Muscle of back (tissue), 11 donors: ENCODE measurements around the gene CORO6. TPM values are rescaled to one million over a fixed set of nuclear protein-coding genes. Genes with fewer than 3 reads are reported as not detected.

ENCODE experiments used
- DNase-seq, 3 donors: peaks; one replicate each; pipeline versions ENCODE4 v3.0.0 to v3.0.0-alpha.2; 2013
- polyA plus RNA-seq, 10 donors: library from polyadenylated mRNA; unstranded; fragments of 120-200 nt; gene quantifications; one replicate each; pipeline ENCODE4 v1.2.1, GENCODE V29; 2013; ENCODE audit not compliant: insufficient read length in 10 of 10

The CORO6 gene
- polyA plus RNA-seq, 10 donors = 50.4 to 81.0 (median 73.1) TPM

DNA sequence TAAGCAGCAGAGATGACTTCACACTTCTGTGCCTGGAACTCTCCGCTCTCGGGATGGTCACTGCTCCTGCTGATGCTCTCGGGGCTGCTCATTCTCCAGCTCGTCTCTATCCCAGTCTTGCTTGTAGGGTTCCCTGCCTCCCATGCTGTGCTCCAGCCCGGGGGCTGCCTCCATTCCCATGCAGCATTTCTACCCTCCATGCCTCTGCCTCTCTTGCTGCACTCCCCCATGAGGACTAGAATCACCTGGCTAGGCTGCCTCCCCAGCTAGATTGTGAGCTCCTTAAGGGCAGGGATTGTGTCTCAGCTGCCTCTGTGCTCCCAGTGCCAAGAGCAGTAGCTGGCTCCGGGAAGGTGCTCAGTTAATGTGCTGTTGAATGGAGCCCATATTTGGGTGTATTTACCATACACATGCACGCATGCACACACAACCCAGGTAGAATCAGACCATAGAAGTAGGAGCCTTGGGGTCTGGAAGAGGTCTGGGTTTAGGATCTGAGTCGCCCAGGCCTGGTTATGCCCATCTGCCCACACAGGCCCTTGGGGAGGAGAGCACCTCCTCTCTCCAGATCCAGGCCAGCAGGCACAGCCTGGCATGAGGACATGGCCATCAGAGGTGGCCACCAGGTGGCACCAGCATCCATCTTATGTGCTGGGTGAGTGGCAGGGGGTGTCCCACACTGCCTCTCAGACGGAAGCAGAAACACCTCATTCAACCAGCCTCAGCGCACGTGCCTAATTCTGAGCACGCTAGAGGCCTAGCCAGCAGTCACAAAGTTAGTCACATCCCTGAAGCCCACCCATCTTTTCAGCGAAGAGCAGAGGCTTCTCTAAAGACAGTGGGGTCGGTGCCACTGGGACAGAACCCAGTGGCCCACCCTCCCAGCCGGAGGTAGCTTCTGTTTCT lies 42.6 kb downstream of the CORO6 start:
- peak; percentile 70 to 86 (median 81) for DNase-seq

DNA sequence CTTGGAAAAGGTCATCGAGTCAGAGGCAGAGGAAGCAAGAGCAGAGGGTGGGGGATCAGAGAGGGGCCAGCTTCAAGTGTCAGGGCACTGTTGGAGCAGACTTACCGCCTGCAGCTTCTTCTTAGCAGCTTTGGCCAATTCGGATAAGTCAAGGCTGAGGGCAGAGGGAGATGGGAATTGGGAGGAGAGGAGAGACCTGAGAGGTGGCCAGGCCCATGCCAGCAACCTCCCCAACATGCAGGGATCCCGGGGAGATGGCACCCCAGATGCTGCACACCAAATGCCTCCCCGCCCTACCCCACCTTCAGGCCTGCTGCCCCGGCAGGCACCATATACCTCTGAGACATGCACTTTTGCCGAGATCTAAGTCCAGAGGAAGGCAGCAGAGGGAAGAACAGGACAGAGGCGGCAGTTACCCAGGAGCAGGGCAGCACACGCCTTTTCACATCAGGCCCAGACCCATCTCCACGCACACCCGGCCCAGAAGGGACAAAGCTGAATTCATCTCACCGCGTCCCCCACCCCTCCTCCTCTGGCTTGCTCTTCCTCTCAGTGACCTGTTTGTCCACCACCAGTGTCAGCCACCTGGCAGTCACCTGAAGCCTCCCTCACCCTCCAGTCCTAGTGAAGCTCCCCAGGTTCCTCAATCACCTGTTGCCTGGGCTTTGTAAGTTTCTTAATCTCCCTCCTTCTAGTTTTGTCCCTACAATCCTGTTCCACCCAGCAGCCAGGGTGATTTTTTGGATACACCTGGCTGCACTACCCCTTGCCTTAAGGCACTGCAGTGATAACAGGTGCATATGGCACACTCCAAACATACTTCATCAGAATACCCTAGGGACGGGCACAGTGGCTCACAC lies 43.9 kb downstream of the CORO6 start:
- no peak for DNase-seq

DNA sequence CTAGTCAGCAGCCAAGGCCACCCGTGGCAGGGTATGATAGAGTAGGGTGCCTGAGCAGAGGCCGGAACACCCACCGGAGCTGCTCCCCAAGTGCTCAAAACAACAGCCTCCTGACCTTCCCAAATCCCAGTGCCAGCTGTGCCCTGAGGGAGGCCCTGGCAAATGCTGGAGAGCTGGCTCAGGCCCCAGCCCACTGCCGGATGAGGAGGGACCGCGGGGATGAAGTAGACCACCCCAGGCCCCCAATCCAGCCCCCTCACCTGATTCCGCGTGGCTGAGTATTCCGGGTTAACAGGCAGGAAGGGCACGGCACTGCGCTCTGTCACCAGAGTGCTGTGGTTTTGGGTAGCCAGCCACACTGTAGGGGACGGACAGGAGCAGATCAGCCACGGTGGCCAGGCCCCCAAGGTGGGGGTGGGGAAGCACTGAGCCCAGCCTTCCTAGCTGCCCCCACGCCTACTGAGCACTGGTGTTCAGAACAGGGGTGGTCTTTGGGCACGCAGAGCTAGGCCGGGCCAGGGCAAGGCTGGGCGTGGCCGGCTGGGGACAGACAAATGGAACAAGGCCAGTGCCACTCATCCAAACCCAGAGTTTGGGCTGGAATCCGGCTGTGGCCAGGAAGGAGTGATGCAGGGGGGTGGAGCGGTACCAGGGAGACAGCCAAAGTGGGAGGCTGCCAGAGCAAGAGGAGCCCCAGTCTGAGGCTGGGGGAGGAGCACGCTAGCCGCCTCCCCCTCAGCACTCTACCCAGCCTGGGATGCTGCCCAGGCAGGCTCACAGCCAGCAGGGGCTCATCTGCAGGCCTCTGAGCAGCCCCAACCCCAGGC lies 45.1 kb downstream of the CORO6 start:
- peak in 2 of 3 donors; percentile 54 to 66 for DNase-seq

DNA sequence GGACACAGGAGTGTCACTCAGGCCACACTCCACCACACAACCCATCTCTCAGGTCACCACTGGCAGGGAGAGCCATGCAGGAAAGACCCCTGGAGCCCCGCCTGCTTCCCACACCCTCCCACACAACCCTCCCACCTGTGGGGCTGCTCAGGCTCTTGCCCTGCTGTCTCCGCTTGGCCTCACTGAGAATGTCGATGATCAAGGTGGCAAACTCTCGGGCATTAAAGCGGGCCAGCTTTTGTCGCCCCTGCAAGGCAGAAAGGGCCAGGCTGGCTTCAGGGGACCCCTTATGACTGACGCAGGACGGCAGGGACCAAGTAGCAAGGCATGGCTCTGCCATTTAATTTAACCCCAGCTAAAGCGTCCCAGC lies 45.7 kb downstream of the CORO6 start:
- no peak for DNase-seq

DNA sequence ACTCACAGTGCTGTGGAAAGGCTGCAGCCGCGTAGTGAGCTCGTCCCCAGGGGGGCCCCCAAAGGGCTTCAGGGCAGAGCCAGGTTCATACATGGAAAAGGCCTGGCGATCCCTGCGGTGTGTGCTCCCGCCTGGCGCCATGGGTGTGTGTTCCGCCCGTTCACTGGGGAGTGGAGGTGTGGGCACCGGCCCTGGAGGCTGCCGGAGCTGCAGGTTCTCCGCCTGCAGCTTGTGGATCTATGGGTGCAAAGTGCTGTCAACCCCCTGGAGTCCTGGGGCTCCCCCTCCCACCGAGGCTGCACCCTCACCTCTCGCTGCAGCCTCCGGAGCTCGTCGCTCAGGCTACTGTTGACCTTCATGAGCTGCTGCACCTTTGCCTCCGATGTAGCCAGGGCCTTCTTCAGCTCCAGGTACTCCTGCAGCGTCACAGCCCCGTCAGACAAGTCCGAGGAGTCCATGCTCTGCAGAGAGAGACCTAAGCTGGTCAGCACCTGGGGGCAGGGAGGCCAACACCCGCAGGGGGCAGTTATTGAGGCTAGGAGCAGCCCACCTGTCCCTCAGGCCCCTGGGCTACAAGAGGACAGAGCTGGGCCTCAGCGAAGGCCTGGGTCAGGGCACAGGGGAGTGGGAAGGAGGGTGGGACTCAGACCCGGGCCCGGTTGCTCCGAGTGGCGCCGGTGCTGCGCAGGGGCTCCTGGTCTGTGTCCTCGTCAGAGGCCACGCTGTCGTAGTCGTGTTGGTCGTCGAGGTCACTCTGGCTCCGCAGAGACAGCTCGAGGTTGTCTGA lies 46.3 kb downstream of the CORO6 start:
- no peak for DNase-seq

DNA sequence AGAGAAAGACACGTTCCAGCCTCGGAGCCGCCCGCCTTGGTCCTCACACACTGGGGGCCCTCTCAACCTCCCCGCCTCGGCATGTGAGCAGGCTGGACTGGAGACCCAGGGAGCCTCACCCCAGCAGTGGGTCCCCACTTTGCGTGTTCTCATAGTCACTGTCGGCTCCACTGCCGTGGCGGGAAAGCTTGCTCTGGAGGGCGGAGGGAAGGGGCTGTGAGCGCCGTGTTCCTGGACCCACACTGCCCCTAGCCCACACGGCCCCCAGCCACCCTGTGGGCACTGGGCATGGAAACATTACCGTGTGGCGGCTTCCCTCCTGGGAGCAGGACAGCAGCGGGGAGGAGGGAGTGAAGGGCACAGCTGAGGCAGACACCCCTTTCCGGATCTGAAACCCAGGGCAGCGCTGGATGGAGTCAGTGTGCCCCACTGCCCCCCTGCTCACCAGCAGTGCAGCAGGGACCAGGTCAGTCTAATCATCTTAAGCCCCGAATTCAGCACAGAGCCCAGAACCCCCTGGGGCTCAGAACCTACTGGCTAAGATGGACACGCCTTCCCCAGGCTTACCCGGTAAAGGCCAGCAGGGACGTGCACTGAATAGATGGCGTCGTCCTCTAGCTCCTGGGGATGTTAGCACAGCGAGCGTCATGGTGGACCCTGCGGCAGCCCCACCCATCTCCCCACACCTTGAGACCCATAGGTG lies 47.0 kb downstream of the CORO6 start:
- DNase-seq = no peak

DNA sequence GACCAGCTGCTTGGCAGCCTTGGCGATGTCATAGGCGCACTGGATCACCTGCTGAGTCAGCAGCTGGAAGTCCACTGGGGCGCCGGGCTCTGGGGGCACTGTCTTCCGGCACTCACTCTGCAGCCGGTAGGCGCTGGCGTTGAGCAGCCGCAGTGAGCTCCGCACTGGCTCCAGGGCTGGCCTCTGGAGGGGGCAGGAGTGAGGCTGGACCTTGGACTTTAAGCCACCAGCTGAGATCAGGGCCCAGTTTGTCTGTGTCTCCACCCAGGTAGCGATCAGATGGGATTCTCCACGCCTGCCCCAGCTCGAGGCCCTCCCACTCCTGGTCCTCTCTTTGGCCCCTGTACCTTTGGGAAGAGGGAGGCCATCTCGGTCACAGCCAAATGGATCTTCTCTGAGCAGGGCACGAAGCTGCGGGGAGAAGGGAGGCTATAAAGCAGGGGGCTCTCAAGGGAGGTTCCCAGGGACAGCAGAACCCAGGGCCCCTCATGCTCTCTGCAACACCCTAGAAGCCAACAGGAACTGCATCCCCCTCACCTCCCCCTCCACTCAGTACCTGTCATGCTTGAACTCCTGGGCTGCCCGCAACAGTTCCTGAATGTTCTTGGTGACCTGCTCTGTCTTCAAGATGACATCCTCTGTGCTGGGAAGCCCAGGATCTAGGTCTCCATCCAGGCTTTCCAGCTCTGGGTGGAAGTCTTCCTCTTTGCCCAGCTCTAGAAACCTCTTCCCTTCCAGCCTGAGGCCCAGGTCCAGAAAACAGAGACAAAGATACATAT lies 47.8 kb downstream of the CORO6 start:
- no peak for DNase-seq

DNA sequence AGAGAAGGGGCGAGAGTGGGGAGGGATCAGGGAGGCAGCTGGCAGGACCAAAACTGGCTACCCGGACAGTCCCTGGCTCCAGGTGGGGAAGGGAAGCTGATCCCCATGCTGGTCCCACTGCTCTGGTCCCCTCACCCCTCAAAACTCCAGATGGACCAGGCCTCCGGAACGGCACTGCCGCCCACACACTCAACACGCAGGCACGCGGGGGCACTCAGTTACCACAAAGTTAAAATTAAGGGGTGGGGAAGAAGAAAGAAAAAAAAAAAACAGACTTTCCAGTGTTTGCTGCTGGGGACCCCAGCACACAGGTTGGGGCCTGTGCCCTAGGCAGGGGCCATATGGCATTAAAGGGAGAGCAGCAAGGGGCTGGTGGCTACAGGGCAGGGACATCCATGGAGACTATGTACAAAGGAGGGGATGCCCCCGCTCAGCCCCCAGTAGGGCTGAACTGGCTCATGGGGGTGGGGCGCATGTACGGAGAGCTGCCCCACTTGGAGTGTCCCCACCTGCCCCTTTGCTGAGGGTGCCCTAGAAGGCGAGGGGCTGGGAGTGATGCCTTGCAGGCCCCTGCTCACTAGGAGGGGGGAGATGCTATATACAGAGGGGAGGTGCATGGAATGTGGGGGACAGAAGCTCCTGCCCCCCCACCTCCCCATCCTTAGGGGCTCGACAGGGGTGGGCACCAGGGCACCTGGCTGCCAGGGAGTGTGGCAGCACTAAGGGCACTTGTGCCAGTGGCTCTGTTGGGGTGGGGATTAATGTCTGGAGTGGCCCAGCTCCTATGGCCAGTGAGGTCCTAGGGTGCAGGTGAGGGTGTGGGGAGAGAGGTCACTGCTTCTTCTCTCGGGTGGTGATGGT lies 48.6 kb downstream of the CORO6 start:
- DNase-seq = no peak

DNA sequence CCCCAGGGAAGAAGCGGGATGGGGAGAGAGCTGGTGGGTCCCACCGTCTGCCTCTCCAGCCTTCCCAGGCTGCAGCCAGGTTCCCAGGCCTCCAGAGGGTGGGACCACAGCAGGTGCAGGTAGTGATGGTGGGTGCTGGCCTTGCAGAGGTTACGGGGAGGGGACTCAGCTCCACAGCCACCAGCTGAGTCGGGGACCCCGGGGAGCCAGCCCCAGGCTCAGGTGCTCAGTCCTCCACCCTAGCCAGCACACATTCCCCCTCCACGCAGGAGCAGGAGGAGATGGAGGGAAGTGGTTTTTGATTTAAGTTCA lies 49.2 kb downstream of the CORO6 start:
- DNase-seq = no peak

DNA sequence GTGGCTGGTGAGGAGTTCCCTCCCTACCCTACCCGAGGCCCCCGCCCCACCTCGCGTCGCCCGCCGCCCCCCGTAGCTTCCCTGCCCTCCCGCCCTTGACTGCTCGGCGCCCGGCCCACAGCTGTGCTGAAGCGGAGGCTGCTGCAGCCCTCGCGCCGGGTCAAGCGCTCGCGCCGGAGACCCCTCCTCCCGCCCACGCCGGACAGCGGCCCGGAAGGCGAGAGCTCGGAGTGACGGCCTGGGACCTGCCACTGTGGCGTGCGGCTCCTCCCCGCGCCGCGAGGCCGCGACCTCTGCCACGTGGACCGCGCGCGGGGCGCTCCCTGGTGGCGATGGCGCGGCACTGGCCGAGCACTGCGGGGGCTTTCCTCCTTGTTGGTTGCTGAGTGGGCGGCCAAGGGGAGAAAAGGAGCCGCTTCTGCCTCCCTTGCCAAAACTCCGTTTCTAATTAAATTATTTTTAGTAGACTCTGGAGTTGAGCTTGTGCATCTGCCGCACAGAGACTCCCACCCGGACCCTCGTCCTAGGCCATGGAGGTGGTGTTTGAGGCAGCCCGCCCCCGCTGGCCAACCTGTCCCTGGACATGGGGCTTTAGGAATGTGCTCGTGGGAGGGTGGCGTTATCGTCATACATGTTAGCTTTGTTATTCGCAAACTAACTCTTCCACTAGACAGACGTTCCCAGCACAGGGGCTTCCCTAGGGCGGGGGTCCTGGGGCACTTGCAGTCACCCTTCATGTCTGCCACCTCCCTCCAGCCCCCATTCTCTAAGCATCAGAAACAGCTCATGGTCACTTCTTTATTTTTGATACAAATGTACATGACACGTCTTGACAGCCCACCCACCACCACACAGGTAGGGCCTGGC lies 49.8 kb downstream of the CORO6 start:
- DNase-seq = peak in 2 of 3 donors; percentile 75 to 87

DNA sequence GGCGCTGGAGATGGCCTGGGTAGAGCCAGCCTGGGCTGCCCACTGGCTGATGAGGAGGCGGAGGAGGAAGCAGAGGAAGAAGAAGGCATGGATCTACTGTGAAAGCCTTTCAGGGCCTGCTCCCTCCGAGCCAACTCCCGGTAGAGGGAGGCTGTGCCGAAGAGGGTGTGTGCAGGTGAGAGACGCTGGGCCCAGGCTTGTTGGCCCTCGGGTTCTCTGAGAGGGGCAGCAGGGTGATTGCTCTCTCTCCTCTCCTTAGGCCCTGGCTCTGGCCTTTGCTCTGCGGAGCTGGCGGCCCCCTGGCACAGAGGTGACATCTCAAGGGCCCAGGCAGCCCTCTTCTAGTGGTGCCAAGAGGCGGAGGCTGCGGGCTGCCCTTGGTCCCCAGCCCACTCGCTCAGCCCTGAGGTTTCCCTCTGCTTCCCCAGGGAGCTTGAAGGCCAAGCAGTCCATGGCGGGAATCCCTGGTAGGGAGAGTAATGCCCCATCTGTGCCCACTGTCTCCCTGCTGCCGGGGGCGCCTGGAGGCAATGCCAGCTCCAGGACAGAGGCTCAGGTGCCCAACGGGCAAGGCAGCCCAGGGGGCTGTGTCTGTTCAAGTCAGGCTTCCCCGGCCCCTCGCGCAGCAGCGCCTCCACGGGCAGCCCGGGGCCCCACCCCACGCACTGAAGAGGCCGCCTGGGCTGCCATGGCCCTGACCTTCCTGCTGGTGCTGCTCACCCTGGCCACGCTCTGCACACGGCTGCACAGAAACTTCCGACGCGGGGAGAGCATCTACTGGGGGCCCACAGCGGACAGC lies 50.6 kb downstream of the CORO6 start:
- DNase-seq = no peak

DNA sequence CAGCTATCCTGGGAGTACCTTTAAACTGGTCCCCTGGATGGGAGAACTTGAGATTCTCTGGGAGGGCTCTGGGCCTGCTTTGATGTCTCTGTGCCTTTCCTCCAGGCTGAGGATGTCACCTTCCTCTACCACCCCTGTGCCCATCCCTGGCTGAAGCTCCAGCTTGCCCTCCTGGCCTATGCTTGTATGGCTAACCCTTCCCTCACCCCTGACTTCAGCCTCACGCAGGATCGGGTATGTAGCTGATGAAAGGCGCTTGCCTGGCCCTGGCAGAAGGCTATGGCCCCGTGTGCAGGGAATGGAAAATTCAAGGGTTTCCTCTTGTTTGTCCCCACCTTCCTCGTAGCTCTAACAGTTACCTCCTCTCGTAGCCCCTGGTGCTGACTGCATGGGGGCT lies 51.2 kb downstream of the CORO6 start:
- no peak for DNase-seq

DNA sequence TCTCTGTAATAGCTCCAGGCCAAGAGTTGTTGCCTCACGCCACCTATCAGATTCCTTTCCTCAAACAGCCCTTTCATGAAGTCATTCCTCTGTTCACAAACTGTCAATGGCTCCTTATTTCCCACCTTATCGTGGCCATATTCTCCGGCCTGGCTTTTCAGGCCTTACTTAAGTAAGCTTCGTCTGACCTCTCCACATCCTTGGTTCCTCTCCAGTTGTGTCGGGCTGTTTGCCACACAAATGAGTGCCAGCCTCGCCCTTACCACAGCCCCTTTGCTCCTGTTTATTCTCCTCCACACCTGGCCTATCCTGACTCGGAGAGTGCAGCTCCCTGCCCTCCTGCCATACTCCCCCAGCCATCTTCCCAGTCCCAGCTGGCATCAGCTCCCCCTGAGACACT lies 52.2 kb downstream of the CORO6 start:
- DNase-seq = no peak

DNA sequence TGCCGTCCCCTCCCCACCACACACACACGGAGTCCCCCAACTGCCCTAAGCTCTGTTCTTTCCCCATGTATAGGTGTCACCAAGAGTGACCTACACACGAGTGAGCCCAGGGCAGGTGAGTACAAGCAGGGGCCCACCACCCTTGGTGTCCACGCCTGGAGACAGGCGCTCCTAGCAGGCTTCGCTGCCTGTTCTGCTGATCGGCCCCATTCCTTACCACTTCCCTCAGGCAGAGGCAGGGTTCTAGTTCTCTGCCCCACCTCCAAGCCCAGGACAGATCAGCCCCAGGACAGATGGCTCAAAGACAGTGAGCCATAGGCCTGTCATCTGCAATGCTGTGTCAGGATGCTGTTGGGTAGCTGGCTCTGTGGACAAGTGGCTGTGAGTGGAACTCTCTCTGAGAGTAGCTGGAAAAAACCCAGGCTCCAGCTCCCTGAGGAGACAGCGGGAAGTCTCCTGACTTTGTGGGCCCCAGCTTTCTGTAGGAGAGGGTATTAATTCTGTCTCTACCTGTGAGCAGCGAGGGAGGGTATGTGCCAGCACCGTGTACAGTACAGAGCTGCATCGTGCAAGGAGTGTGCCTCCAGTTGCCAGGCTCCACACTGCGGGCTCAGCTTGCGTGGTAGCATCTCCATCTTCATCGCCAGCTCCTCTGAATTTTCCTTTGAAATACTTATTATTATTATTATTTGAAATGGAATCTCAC lies 53.3 kb downstream of the CORO6 start:
- DNase-seq = no peak

DNA sequence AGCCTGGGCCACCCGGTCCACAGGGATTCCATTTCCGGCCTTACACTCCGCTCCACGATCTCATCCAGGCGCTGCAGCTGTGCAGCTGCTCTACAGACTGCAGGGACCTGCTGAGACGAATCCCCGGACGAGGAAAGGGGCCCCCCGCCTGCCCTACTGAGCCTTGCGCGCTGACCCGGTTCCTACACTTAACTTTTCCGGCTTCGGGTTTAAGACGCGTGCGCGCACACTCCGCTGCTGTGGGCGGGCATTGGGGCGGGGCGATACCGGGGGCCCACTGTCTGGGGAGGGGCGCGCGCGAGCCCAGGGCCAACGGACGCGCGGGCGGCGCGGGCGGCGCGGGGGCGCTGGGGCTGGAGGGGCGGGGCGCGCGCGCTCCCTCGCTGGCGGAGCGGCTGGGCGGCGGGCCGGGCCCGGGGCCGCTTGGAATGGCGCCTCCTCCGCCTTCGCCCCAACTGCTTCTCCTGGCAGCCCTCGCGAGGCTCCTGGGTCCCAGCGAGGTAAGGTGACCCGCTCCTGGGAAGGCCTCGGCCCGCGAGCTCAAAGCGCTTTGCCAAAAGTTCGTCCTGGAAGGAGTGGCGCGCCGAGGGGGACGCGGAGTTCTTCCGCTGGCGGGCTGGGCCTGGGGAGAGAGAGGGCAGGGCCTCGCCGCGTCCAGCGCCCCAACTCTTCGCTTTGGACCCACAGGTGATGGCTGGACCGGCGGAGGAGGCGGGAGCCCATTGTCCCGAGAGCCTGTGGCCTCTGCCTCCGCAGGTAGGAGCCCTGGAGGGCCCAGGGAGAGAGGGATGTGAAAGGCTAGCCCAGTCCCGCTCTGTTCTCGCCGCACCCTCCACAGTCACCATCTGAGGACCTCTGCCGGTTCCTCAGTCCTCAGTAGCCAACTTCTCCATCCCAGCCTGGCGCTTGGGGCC lies 54.1 kb downstream of the CORO6 start, which contains the start of gene TP53I13:
TSS of gene TP53I13 (plus strand) at position 371 of the 914 bp plus-strand sequence. CDS start at position 429, 58 bp downstream.
- peak; percentile 85 to 93 (median 91) for DNase-seq
